Thoracic aorta (tissue), 2 donors: Measurements from ENCODE around the gene PHC2. TPM values are rescaled to one million over a fixed set of nuclear protein-coding genes. Genes with fewer than 3 reads are reported as not detected.
A peak's percentile ranks its signal among the peaks of the same experiment; 100 is the strongest.

Experiments used
- ATAC-seq: fragments of 150-250 bp; one replicate; pipeline ENCODE4 v1.8.0; 2017; ENCODE audit warnings: low read depth; ENCODE audit not compliant: insufficient number of reproducible peaks, low FRiP score
- DNase-seq: peaks from one replicate; pipeline ENCODE4 v3.0.0-alpha.2; 2020; ENCODE audit warnings: low spot score
- H3K27ac ChIP-seq, 2 donors: fragments of 200-600 bp; sonication (generic); 1 replicate in 1 of 2; 2 replicates in 1 of 2; pipeline ENCODE4 v1.5.1; 2016; ENCODE audit warnings: mild to moderate bottlenecking in 2 of 2, moderate library complexity in 2 of 2
- H3K27me3 ChIP-seq: fragments of 200-600 bp; sonication (generic); replicated peaks from 2 replicates; pipeline ENCODE4 v1.6.0; 2016; ENCODE audit warnings: mild to moderate bottlenecking; ENCODE audit not compliant: insufficient read depth
- H3K36me3 ChIP-seq: fragments of 200-600 bp; sonication (generic); one replicate; pipeline ENCODE4 v1.5.1; 2016
- H3K4me1 ChIP-seq, 2 donors: fragments of 200-600 bp; sonication (generic); 1 replicate in 1 of 2; 2 replicates in 1 of 2; pipeline versions ENCODE4 v1.5.1 to v1.6.0; 2016; ENCODE audit warnings: low read depth in 2 of 2, mild to moderate bottlenecking in 1 of 2; ENCODE audit not compliant: control insufficient read depth in 1 of 2
- H3K4me3 ChIP-seq: fragments of 200-600 bp; sonication (generic); 2 replicates; pipeline ENCODE4 v1.5.1; 2016; ENCODE audit warnings: mild to moderate bottlenecking
- H3K9me3 ChIP-seq: fragments of 200-600 bp; sonication (generic); 2 replicates; pipeline ENCODE4 v1.5.1; 2016
- total RNA-seq, 2 donors: library from RNA; depleted of rRNA; stranded (reverse); fragments of >200 nt; gene quantifications; one replicate each; pipeline versions ENCODE4 v1.1.0 to v1.2.3, GENCODE V29; 2016
- TF ChIP-seq, protein P1 (sequence below): fragments of 200-600 bp; sonication (generic); IDR thresholded peaks from one replicate; pipeline ENCODE4 v1.5.1; 2019; ENCODE audit warnings: antibody characterized with exemption

The PHC2 gene
- total RNA-seq, 2 donors from 2014 or later, result 174 to 238 TPM

DNA sequence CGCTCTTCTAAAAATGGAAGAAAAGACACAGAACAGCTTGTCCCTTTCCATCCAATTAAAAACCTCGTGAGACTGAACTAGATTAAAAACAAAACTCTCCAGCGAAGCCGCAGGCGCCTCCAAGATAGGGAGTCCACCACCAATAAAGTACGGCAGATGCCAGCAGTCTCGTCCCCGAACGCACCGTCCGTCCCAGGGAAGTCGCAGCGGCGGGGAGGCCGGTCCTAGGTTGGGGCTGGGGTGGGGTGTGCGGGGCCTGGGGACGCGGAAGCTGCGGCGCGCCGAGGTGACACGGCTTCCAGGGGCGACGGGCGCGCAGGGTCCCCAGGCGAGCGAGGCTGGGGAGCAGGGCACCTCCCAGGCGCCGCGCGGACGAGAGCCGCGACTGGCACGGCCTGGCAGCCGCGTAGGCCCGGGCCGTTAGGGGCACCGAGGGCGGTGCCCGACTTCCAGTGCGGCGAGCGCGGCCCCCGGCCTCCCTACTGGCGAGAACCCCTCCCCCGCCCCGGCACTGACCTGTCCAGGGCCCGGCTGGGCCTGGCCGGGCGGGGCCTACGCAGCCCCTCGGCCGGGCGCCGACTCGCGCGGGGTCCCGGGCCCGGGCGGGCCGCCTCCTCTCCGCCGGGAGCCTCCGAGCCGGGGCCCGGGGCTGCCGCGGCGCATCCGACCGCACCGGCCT lies 81.7 kb downstream of the PHC2 start:
- TF ChIP-seq, protein P1, sequence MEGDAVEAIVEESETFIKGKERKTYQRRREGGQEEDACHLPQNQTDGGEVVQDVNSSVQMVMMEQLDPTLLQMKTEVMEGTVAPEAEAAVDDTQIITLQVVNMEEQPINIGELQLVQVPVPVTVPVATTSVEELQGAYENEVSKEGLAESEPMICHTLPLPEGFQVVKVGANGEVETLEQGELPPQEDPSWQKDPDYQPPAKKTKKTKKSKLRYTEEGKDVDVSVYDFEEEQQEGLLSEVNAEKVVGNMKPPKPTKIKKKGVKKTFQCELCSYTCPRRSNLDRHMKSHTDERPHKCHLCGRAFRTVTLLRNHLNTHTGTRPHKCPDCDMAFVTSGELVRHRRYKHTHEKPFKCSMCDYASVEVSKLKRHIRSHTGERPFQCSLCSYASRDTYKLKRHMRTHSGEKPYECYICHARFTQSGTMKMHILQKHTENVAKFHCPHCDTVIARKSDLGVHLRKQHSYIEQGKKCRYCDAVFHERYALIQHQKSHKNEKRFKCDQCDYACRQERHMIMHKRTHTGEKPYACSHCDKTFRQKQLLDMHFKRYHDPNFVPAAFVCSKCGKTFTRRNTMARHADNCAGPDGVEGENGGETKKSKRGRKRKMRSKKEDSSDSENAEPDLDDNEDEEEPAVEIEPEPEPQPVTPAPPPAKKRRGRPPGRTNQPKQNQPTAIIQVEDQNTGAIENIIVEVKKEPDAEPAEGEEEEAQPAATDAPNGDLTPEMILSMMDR, result no peak
- H3K27me3 ChIP-seq, result no peaks in the 10 kb centered on the region
- ATAC-seq (no peak), DNase-seq (no peak)
- peak overlapping the region; percentile 95 to 97 for H3K27ac ChIP-seq
- peak overlapping the region; percentile 96 for H3K4me3 ChIP-seq
- H3K36me3 ChIP-seq, result no peaks in the 10 kb centered on the region
- peaks cover 27 to 44% of the 10 kb centered on the region in 2 donors for H3K4me1 ChIP-seq
- H3K9me3 ChIP-seq, result no peaks in the 10 kb centered on the region

DNA sequence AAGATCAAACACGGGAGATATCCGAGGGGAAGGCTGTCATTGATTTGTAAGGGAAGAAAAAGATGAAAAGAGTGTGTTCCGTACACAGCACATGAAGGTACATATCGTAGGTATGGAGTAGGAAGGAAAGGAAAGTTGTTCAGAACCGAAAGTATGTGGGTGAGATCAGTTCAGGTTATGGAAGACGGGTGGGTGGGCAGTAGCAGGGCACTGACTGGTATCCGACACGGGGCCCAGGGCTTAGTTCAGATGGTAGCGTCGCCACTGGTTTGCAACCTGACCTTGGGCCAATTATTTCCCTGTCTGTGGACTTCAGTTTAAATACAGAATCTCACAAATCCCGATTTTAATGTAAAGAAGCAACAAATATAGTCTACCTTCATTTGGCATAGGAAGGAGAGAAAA lies 82.2 kb downstream of the PHC2 start:
- peaks cover 33 to 49% of the 10 kb centered on the region in 2 donors for H3K4me1 ChIP-seq
- no peaks in the 10 kb centered on the region for H3K9me3 ChIP-seq
- peak overlapping the region; percentile 95 to 97 for H3K27ac ChIP-seq
- H3K4me3 ChIP-seq, result peak overlapping the region; percentile 96
- DNase-seq, result no peak
- H3K27me3 ChIP-seq, result no peaks in the 10 kb centered on the region
- TF ChIP-seq, protein P1, result no peak
- no peak for ATAC-seq
- no peaks in the 10 kb centered on the region for H3K36me3 ChIP-seq

- TF ChIP-seq, protein P1, result no peak
These were observed 82.7 kb downstream of the PHC2 start for GRCh38 chr1:33348194-33348593.

DNA sequence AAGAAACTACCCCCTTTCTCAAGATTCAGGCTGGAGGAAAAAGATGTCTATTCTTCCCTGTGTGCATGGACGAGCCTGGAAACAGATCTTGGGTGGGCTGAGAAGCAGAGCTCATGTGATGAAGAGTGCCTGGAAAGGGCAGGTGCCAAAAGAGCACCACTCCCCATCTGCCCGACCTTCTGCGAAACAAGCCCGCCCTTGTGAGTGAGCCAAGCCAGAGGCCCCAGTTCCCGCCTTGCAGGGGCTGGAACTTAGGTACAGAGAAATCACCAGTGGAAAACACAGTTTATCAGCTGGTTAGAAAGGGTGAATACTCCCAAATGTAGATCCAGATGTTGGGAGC lies 83.3 kb downstream of the PHC2 start:
- TF ChIP-seq, protein P1, result no peak
- peaks cover 43 to 60% of the 10 kb centered on the region in 2 donors for H3K4me1 ChIP-seq

More at GRCh38 chr1:33348194-33348593, 82.7 kb downstream of the PHC2 start:
- Histone ChIP-seq H3K36me3 (no peaks in the 10 kb centered on the region), H3K27me3 (no peaks in the 10 kb centered on the region), H3K9me3 (no peaks in the 10 kb centered on the region), H3K4me3 (peak overlapping the region; percentile 96), H3K27ac (peak overlapping the region; percentile 95 to 97), H3K4me1 (peaks cover 38 to 54% of the 10 kb centered on the region in 2 donors)
- ATAC-seq, result no peak
- no peak for DNase-seq

DNA sequence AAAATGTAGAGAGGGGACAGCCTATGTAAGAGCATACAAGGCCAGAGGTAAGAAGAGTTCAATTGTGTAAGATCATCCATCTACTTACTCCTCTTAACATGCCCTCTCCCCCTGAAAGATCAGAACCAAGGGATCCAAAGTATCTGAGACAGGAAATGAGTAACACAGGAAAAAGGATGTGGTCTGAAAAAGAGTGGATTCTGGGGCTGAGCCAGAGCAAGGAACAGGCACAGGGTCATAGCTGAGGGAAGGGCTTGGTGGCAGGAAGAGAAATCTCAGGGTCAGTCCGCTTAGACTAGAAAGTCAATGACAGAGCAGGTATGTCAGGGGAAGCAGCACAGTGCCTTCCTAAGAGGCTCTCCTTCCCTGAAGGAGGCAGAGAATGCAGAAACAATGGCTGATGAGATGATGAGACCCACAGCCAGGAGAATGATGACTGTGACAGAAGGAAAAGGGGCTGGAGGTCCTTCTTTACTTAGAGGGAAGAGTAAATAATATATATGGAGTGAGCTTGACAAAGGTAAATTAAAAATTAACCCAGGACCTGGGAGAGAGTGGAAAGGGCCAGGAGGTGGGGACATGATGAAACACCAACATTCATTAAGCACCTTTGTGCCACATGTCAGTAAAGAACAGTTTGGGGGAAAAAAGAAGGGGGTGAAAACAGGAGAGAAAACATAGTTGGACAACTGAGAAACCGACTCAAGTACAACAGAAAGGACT lies 83.8 kb downstream of the PHC2 start:
- ATAC-seq, result peak; percentile 47
- peak; percentile 58 for DNase-seq
- no peaks in the 10 kb centered on the region for H3K27me3 ChIP-seq
- TF ChIP-seq, protein P1, result no peak
- no peaks in the 10 kb centered on the region for H3K9me3 ChIP-seq
- peaks cover 47 to 65% of the 10 kb centered on the region in 2 donors for H3K4me1 ChIP-seq
- peak overlapping the region; percentile 96 for H3K4me3 ChIP-seq
- H3K36me3 ChIP-seq, result peaks cover 2% of the 10 kb centered on the region
- peak overlapping the region; percentile 95 to 97 for H3K27ac ChIP-seq

More for the DNA sequence above, 83.3 kb downstream of the PHC2 start:
- Histone ChIP-seq H3K36me3 (peaks cover 2% of the 10 kb centered on the region), H3K4me3 (peak overlapping the region; percentile 96), H3K9me3 (no peaks in the 10 kb centered on the region), H3K27ac (peak overlapping the region; percentile 95 to 97), H3K27me3 (no peaks in the 10 kb centered on the region)
- no peak for DNase-seq
- ATAC-seq, result no peak
